HG02588 (cell line): ENCODE results near the gene SUSD6.
"Not testable (repeated sequence)": the region's sequence is repeated elsewhere in the genome, so short reads cannot be mapped to it uniquely, and the experiment has no call there.

Experiments used
- ATAC-seq: cut with Tn5 transposase; IDR thresholded peaks from one replicate; pipeline ENCODE4 v1.9.1; 2021; ENCODE audit warnings: mild to moderate bottlenecking, moderate library complexity; ENCODE audit not compliant: unreplicated experiment

SUSD6 gene

GRCh38 chr14:69587389-69587788 lies 24.0 kb upstream of the SUSD6 start:
- ATAC-seq = no peak

- no peak for ATAC-seq
Observed at GRCh38 chr14:69591317-69591716, 20.1 kb upstream of the SUSD6 start.

- no peak for ATAC-seq
Observed at GRCh38 chr14:69593018-69593677, 18.2 kb upstream of the SUSD6 start.

GRCh38 chr14:69594846-69595245 lies 16.6 kb upstream of the SUSD6 start:
- no peak for ATAC-seq

GRCh38 chr14:69595336-69595735 lies 16.1 kb upstream of the SUSD6 start:
- no peak for ATAC-seq

- not testable (repeated sequence) for ATAC-seq
Observed at GRCh38 chr14:69599431-69599830, 12.0 kb upstream of the SUSD6 start.

GRCh38 chr14:69600304-69600891 lies 11.0 kb upstream of the SUSD6 start:
- ATAC-seq = no peak

- no peak for ATAC-seq
Observed at GRCh38 chr14:69605738-69606137, 5.7 kb upstream of the SUSD6 start.

GRCh38 chr14:69606258-69607184 lies 4.9 kb upstream of the SUSD6 start:
- ATAC-seq = no peak

GRCh38 chr14:69610020-69610873 lies 1.1 kb upstream of the SUSD6 start:
- no peak for ATAC-seq

GRCh38 chr14:69610874-69611171 lies 573 bp upstream of the SUSD6 start:
- no peak for ATAC-seq

- peak; percentile 14 for ATAC-seq
Observed at GRCh38 chr14:69612014-69612782, 802 bp downstream of the SUSD6 start.

GRCh38 chr14:69612783-69613130 lies 1.4 kb downstream of the SUSD6 start:
- ATAC-seq = no peak

- no peak for ATAC-seq
Observed at GRCh38 chr14:69613312-69614073, 2.1 kb downstream of the SUSD6 start.

GRCh38 chr14:69614592-69614991 lies 3.2 kb downstream of the SUSD6 start:
- ATAC-seq = no peak

GRCh38 chr14:69615121-69615495 lies 3.7 kb downstream of the SUSD6 start:
- no peak for ATAC-seq

GRCh38 chr14:69615496-69616407 lies 4.4 kb downstream of the SUSD6 start:
- peak; percentile 44 for ATAC-seq

GRCh38 chr14:69616408-69616773 lies 5.0 kb downstream of the SUSD6 start:
- ATAC-seq = no peak

GRCh38 chr14:69617796-69618195 lies 6.4 kb downstream of the SUSD6 start:
- ATAC-seq = no peak
